Panc1 (cell line): ENCODE results near the gene SMTNL2. TPM values are rescaled to one million over a fixed set of nuclear protein-coding genes. Genes with fewer than 3 reads are reported as not detected.

Experiments
- ATAC-seq: fragments of 200-7000 bp; cut with Tn5 transposase; 2 replicates; pipeline ENCODE4 v1.9.1; 2020; ENCODE audit warnings: mild to moderate bottlenecking, moderate library complexity
- BruUV-seq: library from RNA; stranded (reverse); fragments of 400-500 nt; replicated peaks from 2 replicates; lab custom pipeline; 2021; lab: Mats Ljungman, UMichigan
- CTCF ChIA-PET: fragments of 300-600 bp; sonication (Branson Sonifier 250); formaldehyde crosslinking; loops from one replicate; lab custom pipeline; 2022; ENCODE audit warnings: antibody characterized with exemption; lab: Charles Lee
- POLR2A ChIA-PET: fragments of 300-600 bp; sonication (Branson Sonifier 250); formaldehyde crosslinking; loops from one replicate; lab custom pipeline; 2022; ENCODE audit warnings: antibody characterized with exemption; lab: Charles Lee
- DNase-seq: peaks from one replicate; pipeline ENCODE4 v3.0.0-alpha.2; 2010; ENCODE audit warnings: low read depth, low spot score
- H3K27ac ChIP-seq: 2 replicates; pipeline ENCODE4 v1.5.1; 2011; ENCODE audit warnings: mild to moderate bottlenecking, low read length, inconsistent platforms
- H3K27me3 ChIP-seq: fragments of 200-500 bp; sonication (Bioruptor generic); 2 replicates; pipeline ENCODE4 v1.6.0; 2014; ENCODE audit warnings: low read length, inconsistent platforms; ENCODE audit not compliant: control insufficient read depth, insufficient read depth
- H3K36me3 ChIP-seq: fragments of 200-500 bp; sonication (Bioruptor generic); 2 replicates; pipeline ENCODE4 v1.5.1; 2014; ENCODE audit warnings: inconsistent platforms, mild to moderate bottlenecking, low read length, moderate library complexity; ENCODE audit not compliant: control insufficient read depth, insufficient read depth
- H3K4me1 ChIP-seq: 2 replicates; pipeline ENCODE4 v1.5.1; 2011; ENCODE audit warnings: inconsistent platforms, mild to moderate bottlenecking, low read length, moderate library complexity; ENCODE audit not compliant: control insufficient read depth, insufficient read depth
- H3K4me3 ChIP-seq, 2 experiments: 2 replicates each; pipeline ENCODE4 v1.5.1; 2011 to 2012; ENCODE audit warnings: low read depth in 2 of 2, low read length in 2 of 2, mild to moderate bottlenecking in 2 of 2, inconsistent platforms in 1 of 2, moderate library complexity in 1 of 2
- H3K9me3 ChIP-seq: fragments of 200-500 bp; sonication (Bioruptor generic); 2 replicates; pipeline ENCODE4 v1.5.1; 2014; ENCODE audit warnings: low read depth, mild to moderate bottlenecking, inconsistent platforms, low read length, moderate library complexity; ENCODE audit not compliant: control insufficient read depth, insufficient read depth
- CTCF ChIP-seq: fragments of 450-650 bp; IDR thresholded peaks from 2 replicates; pipeline ENCODE4 v1.5.1; 2017; ENCODE audit warnings: mild to moderate bottlenecking
- POLR2AphosphoS5 ChIP-seq: IDR thresholded peaks from 2 replicates; pipeline ENCODE4 v1.6.1; 2012; ENCODE audit warnings: mild to moderate bottlenecking, low read depth, low read length, moderate library complexity
- REST ChIP-seq, 2 experiments: IDR thresholded peaks; 2 replicates each; pipeline ENCODE4 v1.6.1; 2011 to 2012; ENCODE audit warnings: low read depth in 2 of 2, control low read depth in 1 of 2, low read length in 1 of 2, mild to moderate bottlenecking in 1 of 2, moderate library complexity in 1 of 2; ENCODE audit not compliant: insufficient read depth in 1 of 2
- SIN3A ChIP-seq: IDR thresholded peaks from 2 replicates; pipeline ENCODE4 v1.6.1; 2012; ENCODE audit warnings: low read depth, mild to moderate bottlenecking, low read length, moderate library complexity, borderline replicate concordance; ENCODE audit not compliant: insufficient read depth
- TCF7L2 ChIP-seq: IDR thresholded peaks from 2 replicates; pipeline ENCODE4 v1.6.1; 2011; ENCODE audit warnings: mild to moderate bottlenecking, low read depth, low read length, inconsistent platforms
- in situ Hi-C: cut with HindIII; loops from 2 replicates; pipeline ENCODE4 v1.10.0; 2016; ENCODE audit warnings: low sequenced_read_pairs, low pct_unique_long_range_greater_than_20kb
- intact Hi-C: fragments of 100-400 bp; cut with micrococcal nuclease; formaldehyde crosslinking; loops from one replicate; pipeline ENCODE4 v1.10.0; 2022; ENCODE audit not compliant: unreplicated experiment
- total RNA-seq: library from RNA; stranded (reverse); gene quantifications from one replicate; pipeline ENCODE4 v1.2.1, GENCODE V29; 2021; ENCODE audit not compliant: unreplicated experiment

Gene SMTNL2
- total RNA-seq, 1 experiment from 2014 or later: not detected

DNA sequence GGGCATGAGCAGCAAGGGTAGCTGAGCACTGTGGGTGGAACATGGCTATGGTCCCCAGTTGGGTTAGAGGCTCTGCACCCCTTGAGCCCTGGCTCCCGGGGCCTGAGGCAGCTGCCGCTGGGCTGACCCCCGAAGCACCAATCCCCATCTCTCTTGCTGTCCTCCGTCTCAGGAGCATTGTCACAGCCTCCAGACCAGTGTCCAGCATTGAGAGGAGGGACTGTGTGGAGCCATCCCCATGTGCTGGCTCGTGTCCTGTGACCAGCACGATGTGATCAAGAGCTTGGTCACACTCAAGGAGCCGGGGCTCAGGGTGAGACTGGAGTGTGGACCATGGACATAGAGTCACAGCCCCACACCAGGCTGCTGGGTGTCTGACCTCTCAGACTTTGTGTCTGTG is 2.9 kb downstream of the SMTNL2 start:
- H3K9me3 ChIP-seq: no peaks in the 10 kb centered on the region
- H3K27me3 ChIP-seq: no peaks in the 10 kb centered on the region; the same call in 1 of the 2 replicates
- no TSS peak for BruUV-seq
- no peak for DNase-seq
- intact Hi-C loops: no loop called here
- TF ChIP-seq TCF7L2: no peak
- no peak for TF ChIP-seq CTCF
- no peak for TF ChIP-seq POLR2AphosphoS5
- no peak for TF ChIP-seq REST (IDR thresholded peaks at IDR 0.05; ENCODE audit: insufficient read depth in 1 of 2, low read depth in 2 of 2, low read length in 1 of 2)
- no peak for TF ChIP-seq SIN3A
- no peaks in the 10 kb centered on the region for H3K36me3 ChIP-seq
- no peak overlapping the region for H3K4me3 ChIP-seq
- H3K4me1 ChIP-seq: no peaks in the 10 kb centered on the region
- POLR2A ChIA-PET: no interaction called here
- in situ Hi-C loops: no loop called here
- no peak for ATAC-seq
- CTCF ChIA-PET: interaction anchor here (1.0 kb wide), 1 partner anchor 387 kb away, joined by 3 read pairs; no protein-coding TSS in a partner anchor
- H3K27ac ChIP-seq: no peak overlapping the region

- ATAC-seq: no peak
- no peak for DNase-seq
- no peaks in the 10 kb centered on the region for H3K4me1 ChIP-seq
- ChIA-PET CTCF (interaction anchor here (0.5 kb wide), 1 partner anchor 20 kb away, joined by 7 read pairs; no protein-coding TSS in a partner anchor), POLR2A (interaction anchor here (0.5 to 0.6 kb wide), 2 partner anchors 32 to 346 kb away, joined by 3 to 4 read pairs; no protein-coding TSS in a partner anchor)
- BruUV-seq: no TSS peak
- no peak overlapping the region for H3K27ac ChIP-seq
- no peak overlapping the region for H3K4me3 ChIP-seq
- in situ Hi-C loops (no loop called here), intact Hi-C loops (no loop called here)
- no peaks in the 10 kb centered on the region; the same call in 1 of the 2 replicates for H3K27me3 ChIP-seq
- TF ChIP-seq REST (IDR thresholded peaks at IDR 0.05; ENCODE audit: insufficient read depth in 1 of 2, low read depth in 2 of 2, low read length in 1 of 2) (no peak), SIN3A (no peak), TCF7L2 (no peak), POLR2AphosphoS5 (no peak), CTCF (no peak)
- no peaks in the 10 kb centered on the region for H3K36me3 ChIP-seq
- no peaks in the 10 kb centered on the region for H3K9me3 ChIP-seq
Measured at GRCh38 chr17:4587803-4588202, 3.5 kb downstream of the SMTNL2 start.
